ENCODE measurements around the gene ANKRD44.

- TF ChIP-seq EZH2 (IDR thresholded peaks at IDR 0.05; ENCODE audit: insufficient read depth, poor library complexity, severe bottlenecking), result no peak
- TF ChIP-seq EZH2phosphoT487 (IDR thresholded peaks at IDR 0.05; ENCODE audit: insufficient read depth, low read depth), result no peak
Observed at GRCh38 chr2:196980001-196980400, 330.6 kb downstream of the ANKRD44 start.
